B cell (primary cell): ENCODE results near the gene DAAM2. TPM values are rescaled to one million over a fixed set of nuclear protein-coding genes. Genes with fewer than 3 reads are reported as not detected.

Source experiments
- ATAC-seq: fragments of 200-7000 bp; cut with Tn5 transposase; one replicate; pipeline ENCODE4 v1.10.0; 2021; ENCODE audit warnings: low read depth, mild to moderate bottlenecking, moderate number of reproducible peaks, moderate library complexity
- CTCF ChIA-PET: fragments of 350-600 bp; sonication (Branson Sonifier 250); formaldehyde crosslinking; loops from one replicate; lab custom pipeline; 2021; ENCODE audit warnings: antibody characterized with exemption, inconsistent platforms; lab: Charles Lee
- POLR2A ChIA-PET: fragments of 350-600 bp; sonication (Branson Sonifier 250); formaldehyde crosslinking; loops from one replicate; lab custom pipeline; 2021; ENCODE audit warnings: antibody characterized with exemption; lab: Charles Lee
- DNase-seq: peaks from one replicate; pipeline ENCODE4 v3.0.0; 2013
- H2AFZ ChIP-seq: 2 replicates; pipeline ENCODE4 v1.6.1; 2012; ENCODE audit warnings: mild to moderate bottlenecking, low read depth, low read length; ENCODE audit not compliant: insufficient read depth, poor library complexity, severe bottlenecking
- H3K27ac ChIP-seq, 2 donors: 1 replicate in 1 of 2; 2 replicates in 1 of 2; pipeline ENCODE4 v1.5.1; 2012 to 2013; ENCODE audit warnings: low read length in 2 of 2, mild to moderate bottlenecking in 2 of 2, moderate library complexity in 1 of 2
- H3K27me3 ChIP-seq, 4 experiments: fragments of 200-600 bp in 1 of 4; sonication (generic) in 1 of 4; replicated peaks in 1 of 4; 1 replicate in 2 of 4; 2 replicates in 2 of 4; pipeline versions ENCODE4 v1.6.1 to v1.7.0; 2013 to 2016; ENCODE audit warnings: low read length in 3 of 4, mild to moderate bottlenecking in 2 of 4, mixed read lengths in 1 of 4, moderate library complexity in 1 of 4; ENCODE audit not compliant: insufficient read depth in 4 of 4, control insufficient read depth in 3 of 4; ENCODE audit errors: control extremely low read depth in 1 of 4
- H3K36me3 ChIP-seq, 2 experiments: replicated peaks in 1 of 2; 1 replicate in 1 of 2; 2 replicates in 1 of 2; pipeline versions ENCODE4 v1.6.1 to v1.7.1; 2013; ENCODE audit warnings: low read length in 1 of 2; ENCODE audit not compliant: insufficient read depth in 2 of 2, control insufficient read depth in 1 of 2; ENCODE audit errors: control extremely low read depth in 1 of 2, extremely low read depth in 1 of 2
- H3K4me1 ChIP-seq, 2 donors: fragments of 200-600 bp in 1 of 2; sonication (generic) in 1 of 2; 1 replicate in 1 of 2; 2 replicates in 1 of 2; pipeline versions ENCODE4 v1.5.1 to v1.6.1; 2013 to 2017; ENCODE audit warnings: low read length in 2 of 2; ENCODE audit not compliant: control insufficient read depth in 2 of 2, insufficient read depth in 2 of 2
- H3K4me2 ChIP-seq: replicated peaks from 2 replicates; pipeline ENCODE3; 2012; ENCODE audit warnings: mild to moderate bottlenecking, low read depth, low read length; ENCODE audit not compliant: poor library complexity, severe bottlenecking
- H3K4me3 ChIP-seq, 5 experiments: fragments of 200-600 bp in 1 of 5; sonication (generic) in 1 of 5; 1 replicate in 3 of 5; 2 replicates in 2 of 5; pipeline versions ENCODE4 v1.5.1 to v1.7.0; 2011 to 2016; ENCODE audit warnings: low read length in 4 of 5, mild to moderate bottlenecking in 4 of 5, low read depth in 2 of 5, control low read depth in 1 of 5, moderate library complexity in 1 of 5; ENCODE audit not compliant: insufficient read depth in 1 of 5; ENCODE audit errors: control extremely low read depth in 1 of 5, extremely low read depth in 1 of 5
- H3K79me2 ChIP-seq: fragments of 200-600 bp; sonication (generic); one replicate; pipeline ENCODE4 v1.6.0; 2016; ENCODE audit warnings: low read length; ENCODE audit not compliant: control insufficient read depth, insufficient read depth
- H3K9ac ChIP-seq: fragments of 200-600 bp; sonication (generic); 2 replicates; pipeline ENCODE4 v1.6.1; 2017; ENCODE audit warnings: mild to moderate bottlenecking, low read length, moderate library complexity
- H3K9me3 ChIP-seq, 3 donors: one replicate each; pipeline versions ENCODE4 v1.6.1 to v1.7.1; 2013; ENCODE audit warnings: low read length in 2 of 3; ENCODE audit not compliant: control insufficient read depth in 2 of 3, insufficient read depth in 1 of 3; ENCODE audit errors: control extremely low read depth in 1 of 3
- H4K20me1 ChIP-seq: 2 replicates; pipeline ENCODE4 v1.6.0; 2012; ENCODE audit warnings: mild to moderate bottlenecking, low read length; ENCODE audit not compliant: insufficient read depth, control insufficient read depth, poor library complexity, severe bottlenecking
- H3K27ac Mint-ChIP-seq: one replicate; pipeline ENCODE4 v1.8.0; 2021; ENCODE audit warnings: mixed read lengths
- H3K27me3 Mint-ChIP-seq: one replicate; pipeline ENCODE4 v1.8.0; 2021; ENCODE audit warnings: mixed read lengths
- H3K4me1 Mint-ChIP-seq: one replicate; pipeline ENCODE4 v1.8.0; 2021; ENCODE audit warnings: mixed read lengths
- H3K4me3 Mint-ChIP-seq: one replicate; pipeline ENCODE4 v1.8.0; 2021; ENCODE audit warnings: mixed read lengths
- H3K9me3 Mint-ChIP-seq: one replicate; pipeline ENCODE4 v1.8.0; 2022; ENCODE audit warnings: mixed read lengths; ENCODE audit not compliant: insufficient read depth
- CTCF ChIP-seq: fragments of 200-600 bp; IDR thresholded peaks from one replicate; pipeline ENCODE4 v1.8.0; 2022; ENCODE audit warnings: antibody characterized with exemption, mild to moderate bottlenecking
- EZH2 ChIP-seq: IDR thresholded peaks from 2 replicates; pipeline ENCODE4 v1.6.1; 2012; ENCODE audit warnings: borderline replicate concordance, low read depth, mild to moderate bottlenecking, moderate library complexity, low read length; ENCODE audit not compliant: insufficient read depth, poor library complexity, severe bottlenecking
- WGBS: methylation state at CpG from one replicate; pipeline ENCODE4 v1.1.5; 2013; ENCODE audit warnings: missing lambda C conversion rate; ENCODE audit not compliant: insufficient coverage; 5-methylcytosine and 5-hydroxymethylcytosine counted together
- intact Hi-C: fragments of 100-400 bp; cut with micrococcal nuclease; formaldehyde crosslinking; loops from one replicate; pipeline ENCODE4 v1.10.0; 2022
- polyA plus RNA-seq: library from polyadenylated mRNA; depleted of rRNA; stranded (reverse); fragments of >200 nt; gene quantifications from 2 replicates; pipeline ENCODE4 v1.2.3, GENCODE V29; 2012
- total RNA-seq, 2 donors: library from RNA; stranded (reverse); fragments of 120-200 nt in 1 of 2; gene quantifications; 1 replicate in 1 of 2; 2 replicates in 1 of 2; pipeline versions ENCODE4 v1.2.3 to v1.2.4, GENCODE V29; 2013 to 2022

The DAAM2 gene
- total and polyA plus RNA-seq, 2 donors (not counting 1 experiment from before 2014, with no cell fraction given), result not detected

- Histone ChIP-seq H4K20me1 (no peaks in the 10 kb centered on the region), H3K27me3 (no peaks in the 10 kb centered on the region), H3K27ac (no peak overlapping the region), H3K4me1 (no peaks in the 10 kb centered on the region), H3K36me3 (no peaks in the 10 kb centered on the region), H3K4me3 (no peak overlapping the region), H3K9ac (no peak overlapping the region), H3K9me3 (peaks cover 0 to 9% (median 0%) of the 10 kb centered on the region in 3 donors), H3K4me2 (no peak overlapping the region), H2AFZ (no peak overlapping the region), H3K79me2 (no peaks in the 10 kb centered on the region)
- intact Hi-C loops, result no loop called here
- 100% methylated on average over 2 of the region's 5 CpGs for WGBS
- no peak for DNase-seq
- TF ChIP-seq CTCF (no peak), EZH2 (no peak)
- no peak overlapping the region for H3K4me3 Mint-ChIP-seq
- ATAC-seq, result no peak
- no peak overlapping the region for H3K27ac Mint-ChIP-seq
- ChIA-PET POLR2A (no interaction called here), CTCF (no interaction called here)
- H3K9me3 Mint-ChIP-seq, result no peaks in the 10 kb centered on the region
- H3K27me3 Mint-ChIP-seq, result peaks cover 4% of the 10 kb centered on the region
- H3K4me1 Mint-ChIP-seq, result no peaks in the 10 kb centered on the region
Measured at GRCh38 chr6:39754514-39755115, 37.6 kb upstream of the DAAM2 start.

- H4K20me1 ChIP-seq, result no peaks in the 10 kb centered on the region
- no peaks in the 10 kb centered on the region for H3K9me3 Mint-ChIP-seq
- TF ChIP-seq CTCF (no peak), EZH2 (no peak)
- H3K4me2 ChIP-seq, result no peak overlapping the region
- intact Hi-C loops, result no loop called here
- H3K27ac Mint-ChIP-seq, result no peak overlapping the region
- H3K36me3 ChIP-seq, result no peaks in the 10 kb centered on the region
- ATAC-seq (no peak), DNase-seq (no peak)
- H3K27me3 ChIP-seq, result no peaks in the 10 kb centered on the region
- H3K27me3 Mint-ChIP-seq, result peaks cover 4% of the 10 kb centered on the region
- WGBS, result no CpG with 5 or more reads among the region's 1 CpG
- H3K4me1 ChIP-seq, result no peaks in the 10 kb centered on the region
- CTCF ChIA-PET, result no interaction called here
- H3K79me2 ChIP-seq, result no peaks in the 10 kb centered on the region
- no peaks in the 10 kb centered on the region for H3K4me1 Mint-ChIP-seq
- H3K9me3 ChIP-seq, result peaks cover 0 to 9% (median 0%) of the 10 kb centered on the region in 3 donors
- no peak overlapping the region for H3K4me3 ChIP-seq
- no peak overlapping the region for H3K27ac ChIP-seq
- POLR2A ChIA-PET, result no interaction called here
- H3K9ac ChIP-seq, result no peak overlapping the region
- no peak overlapping the region for H3K4me3 Mint-ChIP-seq
- no peak overlapping the region for H2AFZ ChIP-seq
Measured at GRCh38 chr6:39755231-39755630, 36.9 kb upstream of the DAAM2 start.
